Uterus (tissue), 4 donors: ENCODE measurements around the gene ERI3. TPM values are rescaled to one million over a fixed set of nuclear protein-coding genes. Genes with fewer than 3 reads are reported as not detected.

Experiments
- DNase-seq, 2 donors: peaks; one replicate each; pipeline ENCODE4 v3.0.0-alpha.2; 2019 to 2020
- H3K27ac ChIP-seq, 2 donors: fragments of 200-600 bp; sonication (generic); 1 replicate in 1 of 2; 2 replicates in 1 of 2; pipeline ENCODE4 v1.5.1; 2016 to 2018
- H3K27me3 ChIP-seq, 2 donors: fragments of 200-600 bp; sonication (generic); one replicate each; pipeline ENCODE4 v1.5.1; 2018 to 2019; ENCODE audit warnings: control low read depth in 1 of 2
- H3K36me3 ChIP-seq, 2 donors: fragments of 200-600 bp; sonication (generic); one replicate each; pipeline ENCODE4 v1.5.1; 2019; ENCODE audit warnings: control low read depth in 1 of 2
- H3K4me1 ChIP-seq, 2 donors: fragments of 200-600 bp; sonication (generic); one replicate each; pipeline ENCODE4 v1.5.1; 2018 to 2019; ENCODE audit warnings: control low read depth in 1 of 2
- H3K4me3 ChIP-seq, 2 donors: fragments of 200-600 bp; sonication (generic); 1 replicate in 1 of 2; 2 replicates in 1 of 2; pipeline ENCODE4 v1.5.1; 2018 to 2019; ENCODE audit warnings: mild to moderate bottlenecking in 1 of 2
- H3K9me3 ChIP-seq, 2 donors: fragments of 200-600 bp; sonication (generic); one replicate each; pipeline ENCODE4 v1.5.1; 2019; ENCODE audit warnings: control low read depth in 1 of 2
- POLR2A ChIP-seq, 2 donors: fragments of 450-650 bp; IDR thresholded peaks; one replicate each; pipeline ENCODE4 v1.6.1; 2016; ENCODE audit warnings: antibody characterized with exemption in 2 of 2, mild to moderate bottlenecking in 1 of 2, moderate library complexity in 1 of 2
- intact Hi-C: fragments of 100-400 bp; cut with DNase I; formaldehyde crosslinking; loops from one replicate; pipeline ENCODE4 v1.15.1; 2023; ENCODE audit warnings: low total_unique reads
- total RNA-seq, 4 donors: library from RNA; depleted of rRNA in 3 of 4; stranded (reverse); fragments of >200 nt in 3 of 4; gene quantifications; one replicate each; pipeline versions ENCODE4 v1.1.0 to v1.2.4, GENCODE V29; 2014 to 2023
- TF ChIP-seq, protein P1 (sequence below), 4 experiments: fragments of 200-600 bp in 2 of 4; fragments of 450-650 bp in 2 of 4; sonication (generic) in 2 of 4; IDR thresholded peaks; one replicate each; pipeline ENCODE4 v1.5.1; 2016 to 2019; ENCODE audit warnings: antibody characterized with exemption in 4 of 4, mild to moderate bottlenecking in 2 of 4, moderate library complexity in 1 of 4
- donor health status: DM: yes; HTN: yes; CAD: no.

The ERI3 gene
- total RNA-seq, 4 donors from 2014 or later, result 9.5 to 58.2 (median 45.6) TPM

DNA sequence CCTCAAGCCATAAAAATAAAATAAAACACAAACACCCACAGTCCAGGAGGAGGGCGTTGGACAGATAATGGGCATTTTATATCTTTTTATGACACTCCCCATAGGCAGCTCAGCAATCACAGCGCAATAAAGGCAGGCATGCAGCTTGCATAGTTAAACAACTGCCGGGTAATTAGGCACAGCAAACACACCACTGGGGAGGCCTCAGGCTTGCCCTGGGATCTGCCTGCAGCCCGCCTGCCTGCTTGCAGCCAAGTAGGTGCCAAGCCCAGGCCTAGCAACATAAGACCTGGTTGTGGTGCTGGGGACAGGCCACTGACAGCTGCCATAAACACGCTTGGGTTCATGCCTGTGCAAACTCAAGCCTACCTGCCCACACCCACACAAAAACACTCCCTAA lies 87.6 kb downstream of the ERI3 start:
- H3K27me3 ChIP-seq, result no peaks in the 10 kb centered on the region
- no peaks in the 10 kb centered on the region for H3K36me3 ChIP-seq
- no peak overlapping the region for H3K4me3 ChIP-seq
- intact Hi-C loops, result no loop called here
- no peaks in the 10 kb centered on the region for H3K9me3 ChIP-seq
- H3K27ac ChIP-seq, result no peak overlapping the region
- no peak for DNase-seq
- no peak for TF ChIP-seq POLR2A (IDR thresholded peaks at IDR 0.05)
- TF ChIP-seq, protein P1, sequence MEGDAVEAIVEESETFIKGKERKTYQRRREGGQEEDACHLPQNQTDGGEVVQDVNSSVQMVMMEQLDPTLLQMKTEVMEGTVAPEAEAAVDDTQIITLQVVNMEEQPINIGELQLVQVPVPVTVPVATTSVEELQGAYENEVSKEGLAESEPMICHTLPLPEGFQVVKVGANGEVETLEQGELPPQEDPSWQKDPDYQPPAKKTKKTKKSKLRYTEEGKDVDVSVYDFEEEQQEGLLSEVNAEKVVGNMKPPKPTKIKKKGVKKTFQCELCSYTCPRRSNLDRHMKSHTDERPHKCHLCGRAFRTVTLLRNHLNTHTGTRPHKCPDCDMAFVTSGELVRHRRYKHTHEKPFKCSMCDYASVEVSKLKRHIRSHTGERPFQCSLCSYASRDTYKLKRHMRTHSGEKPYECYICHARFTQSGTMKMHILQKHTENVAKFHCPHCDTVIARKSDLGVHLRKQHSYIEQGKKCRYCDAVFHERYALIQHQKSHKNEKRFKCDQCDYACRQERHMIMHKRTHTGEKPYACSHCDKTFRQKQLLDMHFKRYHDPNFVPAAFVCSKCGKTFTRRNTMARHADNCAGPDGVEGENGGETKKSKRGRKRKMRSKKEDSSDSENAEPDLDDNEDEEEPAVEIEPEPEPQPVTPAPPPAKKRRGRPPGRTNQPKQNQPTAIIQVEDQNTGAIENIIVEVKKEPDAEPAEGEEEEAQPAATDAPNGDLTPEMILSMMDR (IDR thresholded peaks at IDR 0.05), result no peak
- H3K4me1 ChIP-seq, result no peaks in the 10 kb centered on the region

DNA sequence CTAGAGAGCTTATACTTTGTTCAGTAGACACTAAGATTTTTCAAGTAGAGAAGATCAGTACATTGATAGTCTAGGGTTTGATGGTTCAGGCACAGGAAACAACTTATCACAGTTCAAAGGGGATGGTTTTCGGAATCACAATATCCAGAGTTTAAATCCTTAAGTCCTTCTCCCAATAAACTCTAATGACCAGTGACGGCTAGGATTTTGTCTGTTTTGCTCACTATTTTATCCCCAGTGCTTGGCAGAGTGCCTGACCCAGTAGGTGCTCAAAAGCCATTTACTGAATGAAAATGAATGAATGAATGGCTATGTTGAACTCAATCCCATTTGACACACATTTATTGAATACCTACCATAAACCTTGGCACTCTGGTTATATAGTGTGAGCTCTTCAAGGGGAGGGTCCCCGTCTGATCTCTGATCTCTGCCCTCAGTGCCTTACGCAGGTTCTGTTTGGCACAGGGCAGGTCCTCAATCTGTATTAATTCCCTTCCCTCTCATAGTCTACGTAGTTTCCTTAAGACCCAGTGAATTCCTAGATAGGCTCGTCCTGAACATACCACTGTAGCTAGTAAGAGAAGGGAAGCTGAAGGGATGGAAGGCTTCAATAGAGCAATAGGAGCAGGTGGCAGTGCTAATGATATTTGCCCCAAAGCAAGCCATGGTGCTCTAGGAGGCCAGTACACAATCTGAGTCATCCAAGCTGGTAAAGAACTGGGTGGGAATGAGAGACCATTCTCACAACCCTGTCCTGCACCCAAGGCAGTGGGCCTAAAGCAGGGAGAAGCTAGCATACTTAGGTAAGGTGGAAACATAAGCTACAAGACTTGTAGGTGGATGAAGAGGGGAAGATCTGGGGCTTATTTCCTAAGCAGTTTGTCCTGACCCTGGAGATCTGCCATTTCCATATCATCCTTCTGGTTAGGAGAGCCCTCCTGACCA lies 88.4 kb downstream of the ERI3 start:
- intact Hi-C loops, result no loop called here

DNA sequence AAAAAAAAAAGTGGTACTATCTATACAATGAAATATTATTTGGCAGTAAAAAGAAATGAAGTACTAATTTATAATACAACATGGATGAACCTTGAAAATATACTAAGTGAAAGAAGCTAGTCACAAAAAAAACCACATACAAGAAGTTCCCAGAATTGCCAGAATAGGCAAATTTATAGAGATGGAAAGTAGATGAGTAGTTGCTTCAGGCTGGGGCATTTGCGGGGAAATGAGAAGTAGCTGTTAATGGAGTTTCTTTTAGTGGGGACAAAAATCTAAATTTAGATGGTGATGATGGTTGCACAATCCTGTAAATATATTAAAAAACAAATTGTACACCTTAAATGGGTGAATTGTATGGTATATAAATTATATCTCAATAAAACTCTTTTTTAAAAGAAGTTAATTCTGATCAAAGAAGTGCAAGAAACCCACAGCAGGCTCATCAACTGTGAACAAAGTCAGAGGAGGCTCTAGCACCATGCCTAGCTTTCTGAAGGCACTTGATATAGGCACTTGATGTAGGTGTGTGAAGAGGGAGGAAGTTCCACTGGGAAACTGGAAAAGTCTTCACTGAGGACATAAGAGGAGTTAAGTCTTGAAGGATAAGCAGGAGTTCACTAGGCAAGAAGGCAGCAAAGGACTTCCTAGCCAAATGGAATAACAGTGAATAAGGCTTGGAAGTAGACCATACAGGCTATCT lies 89.2 kb downstream of the ERI3 start:
- H3K27ac ChIP-seq, result no peak overlapping the region
- no peak for TF ChIP-seq POLR2A (IDR thresholded peaks at IDR 0.05)
- TF ChIP-seq, protein P1 (IDR thresholded peaks at IDR 0.05), result no peak
- no peak for DNase-seq
- no peaks in the 10 kb centered on the region for H3K27me3 ChIP-seq
- intact Hi-C loops, result no loop called here
- H3K4me3 ChIP-seq, result no peak overlapping the region
- no peaks in the 10 kb centered on the region for H3K9me3 ChIP-seq
- H3K4me1 ChIP-seq, result no peaks in the 10 kb centered on the region
- H3K36me3 ChIP-seq, result no peaks in the 10 kb centered on the region

More for the DNA sequence above, 88.4 kb downstream of the ERI3 start:
- no peak for DNase-seq
- TF ChIP-seq POLR2A (IDR thresholded peaks at IDR 0.05), result no peak
- TF ChIP-seq, protein P1 (IDR thresholded peaks at IDR 0.05), result no peak
- Histone ChIP-seq H3K4me1 (no peaks in the 10 kb centered on the region), H3K27me3 (no peaks in the 10 kb centered on the region), H3K36me3 (no peaks in the 10 kb centered on the region), H3K4me3 (no peak overlapping the region), H3K9me3 (no peaks in the 10 kb centered on the region), H3K27ac (no peak overlapping the region)

DNA sequence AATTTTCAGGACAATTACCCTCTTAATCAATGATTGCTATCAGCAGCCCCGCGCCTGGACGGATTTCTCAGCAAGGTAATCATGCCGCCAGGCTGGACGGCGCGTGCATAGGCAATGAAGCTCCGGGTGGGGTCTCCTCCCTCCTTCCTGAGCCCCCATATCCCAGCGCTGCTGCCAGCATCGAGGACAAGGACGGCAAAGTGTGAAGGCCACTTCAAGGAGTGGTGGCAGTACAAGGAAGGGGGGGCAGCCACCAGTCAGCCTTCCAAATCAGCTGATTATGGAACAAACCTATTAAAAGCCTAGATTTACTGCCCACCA lies 90.6 kb downstream of the ERI3 start:
- Histone ChIP-seq H3K9me3 (no peaks in the 10 kb centered on the region), H3K4me3 (no peak overlapping the region), H3K36me3 (no peaks in the 10 kb centered on the region), H3K27ac (no peak overlapping the region), H3K27me3 (no peaks in the 10 kb centered on the region), H3K4me1 (no peaks in the 10 kb centered on the region)
- TF ChIP-seq, protein P1 (IDR thresholded peaks at IDR 0.05), result no peak
- TF ChIP-seq POLR2A (IDR thresholded peaks at IDR 0.05), result no peak
- intact Hi-C loops, result no loop called here
- DNase-seq, result no peak
